GM21717 (cell line): ENCODE data around the gene ATP1A3.
"Not testable (repeated sequence)": the region's sequence is repeated elsewhere in the genome, so short reads cannot be mapped to it uniquely, and the experiment has no call there.

Experiments
- ATAC-seq: cut with Tn5 transposase; IDR thresholded peaks from one replicate; pipeline ENCODE4 v1.9.1; 2021; ENCODE audit warnings: mild to moderate bottlenecking, moderate library complexity; ENCODE audit not compliant: unreplicated experiment

ATP1A3 gene

DNA sequence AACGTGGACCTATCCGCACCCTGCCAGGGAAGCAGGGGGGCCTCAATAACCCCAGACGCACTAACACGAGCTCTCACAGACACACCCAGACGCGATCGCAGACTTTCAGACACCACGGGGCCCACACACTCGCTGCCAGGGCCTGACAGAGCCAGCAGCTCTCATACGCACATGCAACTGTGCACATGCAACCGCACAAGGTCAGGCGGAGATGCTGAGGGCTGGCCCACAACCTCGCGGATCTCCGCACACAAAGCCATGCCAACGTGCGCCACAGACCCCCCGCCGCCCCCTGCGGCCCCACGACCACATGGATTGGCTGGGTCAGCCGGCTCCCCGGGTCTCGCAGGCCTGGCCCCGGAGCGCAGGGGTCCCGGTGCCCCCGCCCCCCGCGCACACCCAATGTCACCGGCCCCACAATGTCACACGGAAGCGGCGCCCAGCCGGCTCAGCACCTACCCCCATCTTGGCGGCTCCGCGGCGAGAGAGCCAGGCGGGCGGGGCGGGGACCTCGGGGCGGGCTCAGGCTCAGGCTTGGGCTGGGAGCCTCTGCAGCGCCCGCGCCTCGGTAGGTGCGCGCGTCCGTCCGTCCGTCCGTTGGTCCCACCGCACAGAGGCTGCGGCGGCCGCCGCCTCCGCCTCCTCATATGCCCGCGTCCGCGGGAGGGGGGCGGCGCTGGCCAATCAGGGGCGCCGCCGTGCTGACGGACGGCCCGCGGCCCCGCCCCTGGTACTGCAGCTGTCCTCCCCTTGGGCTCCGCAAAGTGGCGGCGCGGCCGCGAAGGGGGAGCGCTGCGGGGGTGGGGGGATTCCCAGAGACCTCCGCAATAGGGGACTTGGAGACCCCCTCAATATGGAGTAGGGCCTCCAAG, at the start of gene ATP1A3:
Gene ATP1A3 (minus strand): TSS at position 619 of the 872 bp plus-strand sequence. CDS start 154 bp downstream, at position 465.
- ATAC-seq: no peak

DNA sequence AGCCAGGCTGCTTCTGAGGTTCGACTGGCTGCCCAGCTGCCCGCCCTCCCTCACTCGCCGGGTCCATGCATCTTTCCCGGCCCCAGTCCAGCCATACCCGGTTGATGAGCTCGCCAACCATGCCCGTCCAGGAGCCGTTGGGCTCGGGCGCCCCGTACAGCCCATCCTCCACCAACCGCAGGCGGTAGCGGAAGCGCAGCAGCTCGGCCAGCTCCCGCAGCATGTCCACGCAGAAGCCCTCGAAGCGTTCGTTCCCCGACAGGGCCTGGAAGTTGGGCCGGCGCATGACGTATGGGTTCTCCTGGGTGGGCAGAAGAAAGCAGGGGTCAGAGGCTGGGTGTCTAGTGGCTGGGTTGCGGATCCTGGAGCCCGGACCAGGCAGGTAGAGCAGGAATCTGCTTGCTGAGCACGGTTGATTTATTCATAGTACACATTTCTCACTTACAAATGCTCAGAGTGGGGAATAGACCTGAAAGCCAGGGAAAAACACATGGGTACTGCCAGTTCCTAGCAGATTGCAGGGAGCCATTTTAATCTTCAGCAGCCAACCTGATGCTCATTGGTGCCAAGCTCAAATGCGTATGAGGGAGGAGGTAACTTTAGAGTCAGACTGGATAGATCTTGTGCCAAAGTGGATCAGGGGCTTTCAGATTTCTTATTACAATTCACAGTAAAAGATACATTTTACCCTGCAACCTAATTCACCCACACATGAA, 48.6 kb upstream of the ATP1A3 start:
- ATAC-seq: no peak

DNA sequence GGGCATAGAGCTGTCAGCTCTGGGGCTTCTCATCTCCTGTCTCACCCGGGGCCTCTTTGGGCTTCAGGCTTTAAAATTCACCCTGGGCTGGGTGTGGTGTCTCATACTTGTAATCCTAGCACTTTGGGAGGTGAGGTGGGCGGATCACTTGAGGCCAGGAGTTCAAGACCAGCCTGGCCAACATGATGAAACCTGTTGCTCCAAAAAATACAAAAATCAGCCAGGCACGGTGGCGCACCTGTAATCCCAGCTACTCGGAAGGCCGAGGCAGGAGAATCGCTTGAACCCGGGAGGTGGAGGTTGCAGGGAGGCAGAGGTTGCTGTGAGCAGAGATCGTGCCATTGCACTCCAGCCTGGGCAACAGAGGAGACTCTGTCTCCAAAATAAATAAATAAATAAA, 46.5 kb upstream of the ATP1A3 start:
- not testable (repeated sequence) for ATAC-seq

DNA sequence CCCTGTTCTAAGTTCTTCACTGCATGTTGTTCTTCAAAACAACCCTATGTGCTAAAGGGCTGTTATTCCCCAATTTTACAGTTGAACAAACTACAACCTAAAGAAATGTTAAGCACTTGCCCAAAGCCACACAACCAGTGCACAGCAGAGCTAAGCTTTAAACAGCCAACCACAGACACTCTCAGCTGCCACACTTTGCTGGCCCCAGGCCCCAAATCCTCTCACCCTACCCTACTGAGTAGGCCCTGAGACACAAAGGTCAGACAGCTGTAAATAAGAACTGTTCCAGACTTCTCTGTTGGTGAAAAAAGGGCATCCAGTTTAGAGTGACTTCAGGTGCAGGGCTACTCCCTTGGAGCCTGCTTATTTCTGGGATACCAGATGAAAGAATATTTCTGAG, 46.0 kb upstream of the ATP1A3 start:
- no peak for ATAC-seq

DNA sequence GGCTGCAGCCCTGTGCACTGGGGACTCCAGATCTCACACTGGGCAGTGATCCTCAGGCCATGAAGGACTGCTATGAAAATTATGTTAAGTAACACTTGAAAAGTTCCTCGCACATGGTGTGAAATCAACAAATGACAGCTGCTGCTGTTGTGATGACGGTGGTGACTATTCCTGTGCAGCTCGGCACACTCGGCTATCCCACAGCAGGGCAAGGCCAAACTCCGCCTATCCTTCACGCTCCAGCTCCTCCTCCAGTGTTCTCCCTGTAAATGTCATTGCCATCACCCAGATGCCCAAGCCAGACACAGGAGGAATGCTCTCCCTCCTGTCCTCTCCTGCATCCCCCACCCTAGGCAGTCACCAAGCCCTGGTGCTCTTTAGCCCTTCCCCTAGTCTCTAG, 44.6 kb upstream of the ATP1A3 start:
- no peak for ATAC-seq

DNA sequence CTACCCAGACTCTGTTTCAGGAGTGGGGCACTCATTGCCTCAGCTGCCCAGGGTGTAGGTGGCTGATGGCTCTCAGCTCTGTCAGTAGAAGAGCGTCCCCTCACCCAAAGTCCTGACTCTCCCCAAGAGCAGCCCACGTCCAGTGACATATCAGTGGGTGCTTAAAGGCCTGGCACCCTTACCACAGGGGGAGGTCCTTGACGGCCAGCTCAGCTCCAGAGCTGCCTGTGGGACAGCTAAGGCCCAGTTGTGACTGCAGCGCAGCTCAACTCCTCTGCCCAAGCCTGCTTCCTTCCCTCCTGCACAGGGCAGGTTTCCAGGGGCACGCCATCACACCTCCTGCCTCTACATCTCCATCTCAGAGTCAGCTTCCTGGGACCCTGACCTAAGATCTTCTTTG, 43.6 kb upstream of the ATP1A3 start:
- no peak for ATAC-seq

DNA sequence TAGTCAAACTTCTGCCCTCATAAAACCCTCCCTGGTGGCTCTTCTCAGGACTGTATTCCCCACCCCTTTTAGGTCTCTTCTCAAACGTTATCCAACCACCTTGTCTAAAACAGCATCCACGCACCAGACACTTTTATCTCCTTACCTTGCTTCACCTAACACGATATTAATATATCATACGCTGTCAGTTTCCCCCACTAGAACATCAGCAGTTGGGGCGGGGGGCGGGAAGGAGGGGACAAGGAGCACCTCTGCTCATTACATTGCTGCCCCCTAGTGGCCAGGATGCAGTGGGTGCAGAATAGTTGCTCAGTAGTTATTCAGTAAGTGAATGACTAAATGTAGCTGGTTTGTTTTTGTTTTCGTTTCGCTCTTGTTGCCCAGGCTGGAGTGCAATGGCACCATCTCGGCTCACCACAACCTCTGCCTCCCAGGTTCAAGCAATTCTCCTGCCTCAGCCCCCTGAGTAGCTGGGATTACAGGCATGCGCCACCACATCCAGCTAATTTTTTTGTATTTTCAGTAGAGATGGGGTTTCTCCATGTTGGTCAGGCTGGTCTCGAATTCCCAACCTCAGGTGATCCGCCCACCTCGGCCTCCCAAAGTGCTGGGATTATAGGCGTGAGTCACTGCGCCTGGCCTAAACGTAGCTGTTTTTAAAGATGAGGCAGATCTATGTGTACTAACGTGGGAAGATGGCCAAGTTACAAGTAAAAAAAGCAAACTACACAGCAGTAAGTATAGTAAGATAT, 40.8 kb upstream of the ATP1A3 start:
- not testable (repeated sequence) for ATAC-seq

DNA sequence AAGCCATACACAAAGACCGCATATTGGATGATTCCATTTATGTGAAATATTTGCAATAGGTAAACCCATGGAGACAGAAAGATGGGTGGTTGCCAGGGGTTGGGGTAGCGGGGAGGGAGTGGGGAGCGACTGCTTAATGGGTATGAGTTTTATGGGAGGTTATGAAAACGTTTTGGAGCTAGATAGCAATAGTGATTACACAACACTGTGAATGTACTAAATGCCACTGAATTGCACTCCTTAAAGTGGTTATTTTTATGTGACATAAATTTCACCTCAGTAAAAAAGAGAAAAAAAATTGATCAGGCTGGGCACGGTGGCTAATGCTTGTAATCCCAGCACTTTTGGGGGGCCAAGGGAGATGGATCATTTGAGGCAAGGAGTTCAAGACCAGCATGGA, 39.4 kb upstream of the ATP1A3 start:
- ATAC-seq: no peak

DNA sequence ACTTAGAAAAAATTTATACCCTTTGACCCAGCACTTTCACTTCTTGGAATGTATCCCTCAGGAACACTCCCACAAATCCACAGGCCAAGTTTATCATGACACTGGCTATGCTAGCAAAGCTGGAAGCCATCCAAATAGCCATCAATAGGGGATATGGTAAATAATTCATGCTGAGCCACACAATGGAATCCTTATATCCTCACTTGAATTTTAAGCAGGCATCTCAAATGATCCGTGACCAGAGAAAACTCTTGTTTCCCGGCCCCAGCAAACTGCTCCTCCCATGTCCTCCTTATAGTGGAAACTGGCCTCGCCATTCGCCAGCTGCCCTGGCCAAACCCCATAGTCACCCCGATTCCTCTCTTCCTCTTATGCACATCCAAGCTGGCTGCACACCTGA, 38.4 kb upstream of the ATP1A3 start:
- ATAC-seq: no peak

DNA sequence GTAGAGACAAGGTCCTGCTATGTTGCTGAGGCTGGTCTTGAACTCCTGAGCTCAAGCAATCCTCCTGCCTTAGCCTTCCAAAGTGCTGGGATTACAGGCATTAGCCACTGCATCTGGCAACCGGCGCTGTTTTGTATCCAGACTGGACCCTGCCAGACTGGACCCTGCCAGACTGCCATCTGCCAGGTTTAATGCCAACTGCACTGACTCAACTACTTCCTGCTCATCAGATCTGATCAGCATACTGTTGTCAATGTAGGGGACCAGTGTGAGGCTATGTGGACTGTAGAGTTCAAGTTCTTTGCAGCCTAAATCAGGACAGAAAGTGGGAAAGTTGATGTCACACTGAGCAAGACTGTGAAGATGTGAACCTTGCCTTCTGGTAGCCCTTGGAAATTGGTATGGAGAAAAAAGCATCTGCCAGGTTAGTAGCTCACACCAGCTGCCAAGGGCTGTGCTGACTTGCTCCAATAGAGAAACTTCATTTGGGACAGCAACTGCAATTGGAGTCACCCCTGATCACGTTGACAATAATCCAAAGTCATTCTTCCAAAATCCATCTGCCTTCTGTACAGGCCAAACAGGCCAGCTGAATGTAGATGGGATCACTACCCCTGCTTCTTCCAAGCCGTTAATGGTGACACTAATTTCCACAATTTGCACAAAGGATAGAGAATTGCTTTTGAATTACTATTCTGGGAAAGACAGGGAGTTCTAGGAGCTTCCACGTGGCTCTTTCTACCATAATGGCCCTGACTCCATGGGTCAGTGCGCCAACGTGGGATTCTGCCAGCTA, 36.8 kb upstream of the ATP1A3 start:
- no peak for ATAC-seq

DNA sequence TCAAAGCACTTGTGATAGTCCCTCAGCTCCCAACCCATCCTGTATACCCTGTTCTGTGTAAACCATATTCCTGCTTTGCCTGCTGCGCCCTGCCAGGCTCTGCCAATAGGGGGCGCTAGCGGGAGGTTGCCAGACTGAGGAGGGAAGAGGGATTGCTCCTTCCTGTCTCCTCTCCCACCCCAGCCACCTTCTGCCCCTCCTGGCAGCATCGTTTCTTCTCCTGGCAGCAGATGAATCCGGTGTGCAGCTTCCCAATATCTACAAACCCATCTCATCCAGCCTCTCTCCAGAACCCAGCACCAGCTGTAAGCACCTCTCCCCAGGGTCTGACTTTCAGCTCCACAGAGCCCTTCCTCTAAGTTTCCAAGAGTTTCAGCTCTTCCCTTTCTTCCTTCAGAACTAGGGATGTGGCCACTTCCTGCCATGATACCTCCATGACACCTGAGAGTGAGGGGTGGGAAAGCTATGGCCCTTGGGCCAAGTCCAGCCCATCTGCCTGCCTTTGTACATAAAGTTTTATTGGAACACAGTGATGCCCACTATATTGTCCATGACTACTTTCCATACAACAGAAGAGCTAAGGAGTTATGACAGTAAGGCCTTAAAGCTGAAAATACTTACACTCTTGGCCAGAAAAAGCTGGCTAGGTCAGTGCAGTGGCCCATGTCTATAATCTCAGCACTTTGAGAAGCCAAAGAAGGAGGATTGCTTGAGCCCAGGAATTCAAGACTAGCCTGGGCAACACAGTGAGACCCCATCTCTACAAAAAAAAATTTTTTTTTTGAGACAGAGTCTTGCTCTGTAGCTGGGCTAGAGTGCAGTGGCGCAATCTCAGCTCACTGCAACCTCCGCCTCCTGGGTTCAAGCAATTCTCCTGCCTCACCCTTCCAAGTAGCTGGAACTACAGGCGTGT, 34.5 kb upstream of the ATP1A3 start:
- ATAC-seq: no peak

DNA sequence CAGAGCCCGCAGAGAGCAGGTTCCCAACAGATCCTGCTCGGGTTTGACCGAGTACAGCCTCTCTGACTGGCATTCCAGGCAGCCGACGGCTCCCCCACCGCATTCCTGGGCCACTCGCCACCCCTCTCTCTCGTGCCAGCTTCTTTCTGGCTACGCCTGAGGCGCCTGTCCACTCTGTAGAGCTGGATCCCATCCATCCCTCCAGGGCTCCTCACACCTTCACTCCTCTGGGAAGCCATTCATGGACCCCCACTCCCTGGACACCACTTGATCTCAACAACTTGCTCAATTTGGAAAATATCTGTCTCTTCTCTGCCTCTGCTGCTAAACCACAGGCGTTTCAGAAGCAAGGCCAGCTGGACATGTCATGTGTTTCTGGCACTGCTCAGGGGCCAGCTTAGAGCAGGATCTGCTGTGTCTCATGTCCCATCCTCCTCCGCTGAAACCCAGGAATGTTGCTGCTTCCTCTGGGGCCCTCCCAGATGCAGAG, 30.6 kb upstream of the ATP1A3 start:
- ATAC-seq: no peak

DNA sequence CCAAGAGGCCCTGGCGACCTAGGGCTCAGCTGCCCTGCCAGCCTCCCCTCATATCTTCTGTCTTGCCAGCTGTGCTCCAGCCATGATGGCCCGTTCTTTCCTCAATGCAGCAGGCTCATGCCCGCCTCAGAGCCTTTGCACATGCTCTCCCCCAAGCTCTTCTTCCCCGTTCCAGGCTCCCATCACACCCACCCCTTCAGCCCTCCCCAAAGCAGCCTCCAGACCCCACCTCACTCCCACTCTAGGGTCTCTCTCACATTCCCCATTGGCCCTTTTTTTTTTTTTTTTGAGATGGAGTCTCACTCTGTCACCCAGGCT, 29.9 kb upstream of the ATP1A3 start:
- ATAC-seq: no peak

DNA sequence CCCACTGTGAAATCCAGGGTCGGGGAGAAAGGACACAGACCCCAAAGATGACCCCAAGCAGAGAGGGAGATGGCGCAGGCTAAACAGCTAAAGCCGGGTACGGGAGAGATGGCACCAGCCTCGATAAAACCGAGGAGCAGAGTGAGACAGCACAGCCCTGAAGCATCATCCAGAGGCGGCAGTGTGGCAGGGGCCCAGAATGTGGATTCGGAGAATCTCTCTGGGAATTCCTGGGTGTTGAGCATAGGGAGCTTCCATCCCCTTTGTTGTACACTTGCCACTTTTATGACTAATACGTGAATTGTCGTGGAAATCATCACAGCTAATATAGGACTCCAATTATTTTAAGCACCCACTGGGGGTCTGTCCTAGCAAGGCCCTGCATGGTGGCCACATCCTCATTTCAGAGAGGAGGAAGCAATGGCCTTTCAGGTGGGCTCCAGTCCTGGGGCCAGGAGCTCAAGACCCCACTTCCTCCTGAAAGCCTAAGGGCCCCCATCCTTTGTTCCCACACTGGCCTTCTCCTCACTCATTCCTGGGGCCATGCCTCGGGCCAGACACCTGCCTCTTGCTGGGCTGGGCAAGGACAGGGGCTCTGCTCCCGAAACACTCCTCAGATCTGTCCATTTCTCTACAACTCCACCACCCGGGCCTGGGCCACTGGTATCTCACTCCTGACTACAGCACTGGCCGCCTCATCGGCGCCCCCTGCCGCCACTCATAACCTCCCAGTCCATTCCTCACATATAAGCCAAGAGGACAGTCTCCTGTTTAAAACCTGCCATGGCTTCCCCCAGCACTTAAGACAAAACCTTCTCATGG, 29.3 kb upstream of the ATP1A3 start:
- ATAC-seq: no peak

DNA sequence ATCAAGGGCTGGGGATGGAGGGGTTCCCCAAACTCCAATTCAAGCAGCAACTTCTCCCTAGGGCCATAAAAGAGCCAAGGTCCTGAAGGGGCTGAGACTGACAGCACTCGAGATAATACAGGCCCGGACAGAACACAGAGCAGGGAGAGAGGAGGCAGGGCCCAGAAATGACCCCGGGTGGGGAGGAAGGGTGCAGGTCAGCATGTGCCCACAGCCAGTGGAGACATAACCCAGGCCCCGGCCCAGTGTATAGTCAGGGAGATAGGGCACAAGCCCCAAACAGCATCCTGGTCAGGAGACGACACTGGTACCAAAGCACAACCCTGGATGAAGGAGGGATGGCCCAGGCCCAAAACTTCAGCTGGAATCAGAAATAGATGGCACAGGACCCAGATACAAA, 28.6 kb upstream of the ATP1A3 start:
- ATAC-seq: no peak

DNA sequence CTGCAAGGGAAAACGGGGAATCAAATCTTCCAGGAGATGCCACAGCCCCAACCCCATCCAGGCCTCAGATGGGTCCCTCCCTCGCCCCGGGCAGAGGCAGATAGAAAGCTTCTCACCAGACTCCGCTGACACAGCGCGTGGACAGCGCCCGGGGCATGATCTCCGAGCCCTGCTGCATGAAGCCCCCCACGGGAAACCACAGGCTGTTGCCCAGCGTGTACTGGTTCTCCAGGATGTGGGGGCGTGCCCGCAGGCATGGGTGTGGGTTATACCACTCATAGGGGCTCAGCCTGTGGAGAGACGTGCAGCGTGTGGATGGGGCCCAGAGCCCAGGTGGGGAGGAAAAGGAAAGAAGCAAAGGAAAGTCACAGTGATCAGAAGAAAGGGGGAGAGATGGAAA, 27.2 kb upstream of the ATP1A3 start:
- no peak for ATAC-seq

DNA sequence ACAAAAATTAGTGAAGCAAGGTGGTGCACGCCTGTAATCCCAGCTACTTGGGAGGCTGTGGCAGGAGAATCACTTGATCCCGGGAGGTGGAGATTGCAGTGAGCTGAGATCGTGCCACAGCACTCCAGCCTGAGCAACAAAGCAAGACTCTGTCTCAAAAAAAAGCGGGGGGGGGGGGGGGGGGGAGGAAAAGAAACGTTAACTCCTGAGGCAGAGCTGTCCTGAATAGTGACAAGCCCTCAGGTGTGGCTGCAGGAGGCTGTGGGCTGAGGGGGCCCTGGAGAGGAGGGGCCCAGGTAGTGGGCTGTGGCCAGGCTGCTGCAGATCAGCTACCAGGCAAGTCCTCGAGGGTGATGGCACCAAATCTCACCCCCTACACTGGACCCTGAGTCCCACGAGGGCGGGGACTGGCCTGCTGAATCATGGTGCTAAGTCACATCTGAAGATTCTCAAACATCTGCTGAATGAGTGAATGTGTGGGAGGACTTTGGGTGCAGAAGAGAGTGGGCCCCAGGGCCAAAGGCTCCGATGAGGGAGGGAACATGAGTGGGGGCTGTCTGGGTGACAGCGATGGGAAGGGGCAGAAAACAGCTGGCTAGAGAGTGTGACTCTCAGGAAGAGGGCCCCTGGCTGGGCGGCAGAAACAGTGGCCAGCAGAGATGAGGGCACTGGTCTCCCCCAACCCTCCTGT, 24.6 kb upstream of the ATP1A3 start:
- no peak for ATAC-seq

DNA sequence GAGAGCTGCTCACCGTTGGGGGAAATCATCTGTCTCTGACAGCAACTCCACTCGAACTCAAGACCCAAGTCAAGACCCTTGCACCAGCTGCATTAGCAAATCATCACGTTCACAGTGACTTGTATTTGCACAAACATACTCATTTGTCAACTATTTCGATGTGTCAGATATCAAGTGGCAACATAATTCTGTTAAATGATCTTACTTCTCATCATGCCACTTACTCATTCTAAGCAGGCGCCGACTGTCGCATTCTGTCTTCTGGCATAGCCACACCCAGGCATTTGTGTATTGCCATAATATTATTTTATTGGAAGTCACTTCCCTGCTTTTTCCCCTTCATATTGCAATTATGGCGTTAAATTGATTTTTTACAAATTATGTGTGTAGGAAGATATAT, 23.0 kb upstream of the ATP1A3 start:
- ATAC-seq: no peak
